Uterus (tissue), 2 donors: ENCODE results near the gene NET1.

ENCODE experiments used
- POLR2A ChIP-seq, 2 donors: fragments of 450-650 bp; IDR thresholded peaks; one replicate each; pipeline ENCODE4 v1.6.1; 2016; ENCODE audit warnings: antibody characterized with exemption in 2 of 2, mild to moderate bottlenecking in 1 of 2, moderate library complexity in 1 of 2
- TF ChIP-seq, protein P1 (sequence below), 4 experiments: fragments of 200-600 bp in 2 of 4; fragments of 450-650 bp in 2 of 4; sonication (generic) in 2 of 4; IDR thresholded peaks; one replicate each; pipeline ENCODE4 v1.5.1; 2016 to 2019; ENCODE audit warnings: antibody characterized with exemption in 4 of 4, mild to moderate bottlenecking in 2 of 4, moderate library complexity in 1 of 4

DNA sequence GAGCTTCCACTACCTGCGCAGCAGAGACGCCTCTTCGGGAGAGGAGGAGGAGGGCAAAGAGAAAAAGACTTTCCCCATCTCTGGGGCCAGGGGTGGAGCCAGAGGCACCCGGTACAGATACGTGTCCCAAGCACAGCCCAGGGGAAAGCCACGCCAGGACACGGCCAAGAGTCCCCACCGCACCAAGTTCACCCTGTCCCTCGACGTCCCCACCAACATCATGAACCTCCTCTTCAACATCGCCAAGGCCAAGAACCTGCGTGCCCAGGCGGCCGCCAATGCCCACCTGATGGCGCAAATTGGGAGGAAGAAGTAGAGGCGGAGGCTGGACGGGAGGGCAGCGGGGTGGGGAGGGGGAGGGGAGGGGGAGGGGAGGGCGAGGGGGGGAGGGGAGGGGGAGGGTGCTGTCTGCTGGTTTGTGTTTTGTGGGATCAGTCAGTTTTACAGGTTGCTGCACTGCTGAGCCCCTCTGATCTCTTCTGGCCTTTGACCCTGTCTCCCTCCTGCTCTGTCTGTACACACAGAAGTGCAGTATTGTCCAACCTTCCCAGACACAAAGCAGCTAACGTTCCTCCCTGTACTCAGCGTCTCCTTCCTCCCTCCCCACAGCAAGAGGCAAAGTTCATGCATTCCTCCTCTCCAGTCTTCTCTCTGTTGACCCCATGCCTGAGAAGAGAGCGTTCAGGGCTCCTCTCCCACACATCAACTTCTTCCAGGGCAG lies 38.3 kb upstream of the NET1 start:
- TF ChIP-seq, protein P1, sequence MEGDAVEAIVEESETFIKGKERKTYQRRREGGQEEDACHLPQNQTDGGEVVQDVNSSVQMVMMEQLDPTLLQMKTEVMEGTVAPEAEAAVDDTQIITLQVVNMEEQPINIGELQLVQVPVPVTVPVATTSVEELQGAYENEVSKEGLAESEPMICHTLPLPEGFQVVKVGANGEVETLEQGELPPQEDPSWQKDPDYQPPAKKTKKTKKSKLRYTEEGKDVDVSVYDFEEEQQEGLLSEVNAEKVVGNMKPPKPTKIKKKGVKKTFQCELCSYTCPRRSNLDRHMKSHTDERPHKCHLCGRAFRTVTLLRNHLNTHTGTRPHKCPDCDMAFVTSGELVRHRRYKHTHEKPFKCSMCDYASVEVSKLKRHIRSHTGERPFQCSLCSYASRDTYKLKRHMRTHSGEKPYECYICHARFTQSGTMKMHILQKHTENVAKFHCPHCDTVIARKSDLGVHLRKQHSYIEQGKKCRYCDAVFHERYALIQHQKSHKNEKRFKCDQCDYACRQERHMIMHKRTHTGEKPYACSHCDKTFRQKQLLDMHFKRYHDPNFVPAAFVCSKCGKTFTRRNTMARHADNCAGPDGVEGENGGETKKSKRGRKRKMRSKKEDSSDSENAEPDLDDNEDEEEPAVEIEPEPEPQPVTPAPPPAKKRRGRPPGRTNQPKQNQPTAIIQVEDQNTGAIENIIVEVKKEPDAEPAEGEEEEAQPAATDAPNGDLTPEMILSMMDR (IDR thresholded peaks at IDR 0.05) = no peak
- TF ChIP-seq POLR2A (IDR thresholded peaks at IDR 0.05) = no peak
